Skeletal muscle tissue (tissue), 4 donors: Measurements from ENCODE around the gene SLC25A18. TPM values are rescaled to one million over a fixed set of nuclear protein-coding genes. Genes with fewer than 3 reads are reported as not detected.

Experiments
- H3K27ac ChIP-seq: one replicate; pipeline ENCODE4 v1.7.0; 2013; ENCODE audit warnings: mild to moderate bottlenecking, low read depth, low read length, inconsistent platforms
- H3K27me3 ChIP-seq, 3 donors: one replicate each; pipeline ENCODE4 v1.7.0; 2013; ENCODE audit warnings: low read length in 3 of 3; ENCODE audit not compliant: control insufficient read depth in 3 of 3, insufficient read depth in 3 of 3
- H3K36me3 ChIP-seq, 3 donors: one replicate each; pipeline ENCODE4 v1.7.0; 2013; ENCODE audit warnings: low read length in 3 of 3; ENCODE audit not compliant: control insufficient read depth in 3 of 3, insufficient read depth in 3 of 3
- H3K4me1 ChIP-seq, 3 donors: one replicate each; pipeline ENCODE4 v1.7.0; 2013; ENCODE audit warnings: low read length in 3 of 3, mild to moderate bottlenecking in 3 of 3; ENCODE audit not compliant: control insufficient read depth in 3 of 3, insufficient read depth in 3 of 3
- H3K4me3 ChIP-seq, 3 donors: one replicate each; pipeline ENCODE4 v1.7.0; 2013; ENCODE audit warnings: low read length in 3 of 3
- H3K9ac ChIP-seq, 3 donors: one replicate each; pipeline ENCODE4 v1.7.0; 2013; ENCODE audit warnings: low read length in 3 of 3, mild to moderate bottlenecking in 3 of 3, moderate library complexity in 2 of 3, low read depth in 1 of 3
- H3K9me3 ChIP-seq, 3 donors: one replicate each; pipeline ENCODE4 v1.7.0; 2013; ENCODE audit warnings: low read length in 3 of 3; ENCODE audit not compliant: control insufficient read depth in 3 of 3
- total RNA-seq: library from RNA; depleted of rRNA; stranded (reverse); fragments of >200 nt; gene quantifications from one replicate; pipeline ENCODE4 v1.2.3, GENCODE V29; 2014
- donor health status: Osteomylitis.

Gene SLC25A18
- total RNA-seq, 1 donor from 2014 or later = not detected

GRCh38 chr22:17597217-17597616 is 33.9 kb downstream of the SLC25A18 start:
- Histone ChIP-seq H3K4me3 (no peak overlapping the region), H3K4me1 (no peaks in the 10 kb centered on the region), H3K9ac (no peak overlapping the region), H3K27ac (no peak overlapping the region), H3K36me3 (peaks cover 60 to 68% (median 61%) of the 10 kb centered on the region in 3 donors), H3K9me3 (no peaks in the 10 kb centered on the region), H3K27me3 (no peaks in the 10 kb centered on the region)

- no peak overlapping the region for H3K9ac ChIP-seq
- no peaks in the 10 kb centered on the region for H3K4me1 ChIP-seq
- peaks cover 49 to 59% (median 53%) of the 10 kb centered on the region in 3 donors for H3K36me3 ChIP-seq
- no peaks in the 10 kb centered on the region for H3K9me3 ChIP-seq
- no peak overlapping the region for H3K4me3 ChIP-seq
- H3K27me3 ChIP-seq = no peaks in the 10 kb centered on the region
- no peak overlapping the region for H3K27ac ChIP-seq
Observed at GRCh38 chr22:17598318-17598717, 35.0 kb downstream of the SLC25A18 start.

GRCh38 chr22:17601031-17601430 is 37.7 kb downstream of the SLC25A18 start:
- H3K9ac ChIP-seq = no peak overlapping the region
- H3K27ac ChIP-seq = no peak overlapping the region
- no peaks in the 10 kb centered on the region for H3K4me1 ChIP-seq
- H3K27me3 ChIP-seq = no peaks in the 10 kb centered on the region
- peaks cover 31 to 42% (median 37%) of the 10 kb centered on the region in 3 donors for H3K36me3 ChIP-seq
- no peak overlapping the region for H3K4me3 ChIP-seq
- no peaks in the 10 kb centered on the region for H3K9me3 ChIP-seq

- no peaks in the 10 kb centered on the region for H3K9me3 ChIP-seq
- H3K27ac ChIP-seq = no peak overlapping the region
- peaks cover 3 to 4% (median 4%) of the 10 kb centered on the region in 3 donors for H3K4me1 ChIP-seq
- no peaks in the 10 kb centered on the region for H3K27me3 ChIP-seq
- peaks cover 10 to 18% (median 13%) of the 10 kb centered on the region in 3 donors for H3K36me3 ChIP-seq
- no peak overlapping the region for H3K9ac ChIP-seq
- no peak overlapping the region for H3K4me3 ChIP-seq
Observed at GRCh38 chr22:17603668-17604067, 40.4 kb downstream of the SLC25A18 start.

GRCh38 chr22:17606496-17606895 is 43.2 kb downstream of the SLC25A18 start:
- H3K4me1 ChIP-seq = peaks cover 3 to 4% (median 4%) of the 10 kb centered on the region in 3 donors
- peaks cover 0 to 8% (median 7%) of the 10 kb centered on the region in 3 donors for H3K36me3 ChIP-seq
- H3K27ac ChIP-seq = no peak overlapping the region
- H3K4me3 ChIP-seq = no peak overlapping the region
- H3K9me3 ChIP-seq = no peaks in the 10 kb centered on the region
- H3K27me3 ChIP-seq = no peaks in the 10 kb centered on the region
- no peak overlapping the region for H3K9ac ChIP-seq

GRCh38 chr22:17607891-17608521 is 44.7 kb downstream of the SLC25A18 start:
- no peak overlapping the region for H3K27ac ChIP-seq
- peaks cover 8 to 23% (median 22%) of the 10 kb centered on the region in 3 donors for H3K36me3 ChIP-seq
- H3K4me3 ChIP-seq = no peak overlapping the region
- no peak overlapping the region for H3K9ac ChIP-seq
- no peaks in the 10 kb centered on the region for H3K9me3 ChIP-seq
- peaks cover 3 to 4% (median 4%) of the 10 kb centered on the region in 3 donors for H3K4me1 ChIP-seq
- no peaks in the 10 kb centered on the region for H3K27me3 ChIP-seq

- H3K4me3 ChIP-seq = no peak overlapping the region
- no peaks in the 10 kb centered on the region for H3K9me3 ChIP-seq
- H3K4me1 ChIP-seq = no peaks in the 10 kb centered on the region
- no peak overlapping the region for H3K9ac ChIP-seq
- H3K27me3 ChIP-seq = no peaks in the 10 kb centered on the region
- H3K27ac ChIP-seq = no peak overlapping the region
- peaks cover 8 to 26% (median 21%) of the 10 kb centered on the region in 3 donors for H3K36me3 ChIP-seq
Observed at GRCh38 chr22:17612057-17612456, 48.8 kb downstream of the SLC25A18 start.

GRCh38 chr22:17613280-17613679 is 50.0 kb downstream of the SLC25A18 start:
- Histone ChIP-seq H3K9me3 (no peaks in the 10 kb centered on the region), H3K27me3 (no peaks in the 10 kb centered on the region), H3K4me3 (no peak overlapping the region), H3K36me3 (peaks cover 8 to 26% (median 22%) of the 10 kb centered on the region in 3 donors), H3K4me1 (no peaks in the 10 kb centered on the region), H3K9ac (no peak overlapping the region), H3K27ac (no peak overlapping the region)

GRCh38 chr22:17627961-17628405 is 64.7 kb downstream of the SLC25A18 start:
- H3K4me3 ChIP-seq = peak overlapping the region; percentile 92 to 100 (median 100)
- H3K36me3 ChIP-seq = peaks cover 0 to 5% (median 4%) of the 10 kb centered on the region in 3 donors
- peaks cover 10 to 13% (median 12%) of the 10 kb centered on the region in 3 donors for H3K4me1 ChIP-seq
- H3K27me3 ChIP-seq = no peaks in the 10 kb centered on the region
- peak overlapping the region; percentile 98 to 100 (median 100) for H3K9ac ChIP-seq
- H3K9me3 ChIP-seq = no peaks in the 10 kb centered on the region
- H3K27ac ChIP-seq = peak overlapping the region; percentile 90

- peaks cover 10 to 13% (median 12%) of the 10 kb centered on the region in 3 donors for H3K4me1 ChIP-seq
- H3K9ac ChIP-seq = peak within 1 kb of the TSS; percentile 98 to 100 (median 100)
- H3K4me3 ChIP-seq = peak within 1 kb of the TSS; percentile 92 to 100 (median 100)
- H3K27me3 ChIP-seq = no peaks in the 10 kb centered on the region
- peak within 1 kb of the TSS; percentile 90 for H3K27ac ChIP-seq
- no peaks in the 10 kb centered on the region for H3K9me3 ChIP-seq
- peaks cover 0 to 5% (median 4%) of the 10 kb centered on the region in 3 donors for H3K36me3 ChIP-seq
Observed at GRCh38 chr22:17628406-17629172, 65.3 kb downstream of the SLC25A18 start, which contains the start of gene ATP6V1E1. Gene ATP6V1E1 (minus strand): TSS chr22:17628749. CDS start chr22:17628635, 114 bp downstream.
